ENCODE measurements around the gene DAPK1. TPM values are rescaled to one million over a fixed set of nuclear protein-coding genes. Genes with fewer than 3 reads are reported as not detected.

The DAPK1 gene
- total RNA-seq, 4 donors from 2014 or later: 8.8 to 18.3 (median 9.9) TPM

GRCh38 chr9:87478226-87478992, 19.3 kb upstream of the DAPK1 start:
- intact Hi-C loops (cut with DNase I; ENCODE audit: low total_unique reads): no loop called here
- no peak for TF ChIP-seq POLR2A (IDR thresholded peaks at IDR 0.05)
- no peak for TF ChIP-seq CTCF (IDR thresholded peaks at IDR 0.05)
- WGBS, 2 donors: 90 to 94% methylated on average over 7 of the region's 7 CpGs
- DNase-seq (ENCODE audit: low spot score in 2 of 2): no peak
- no peak overlapping the region for H3K4me3 ChIP-seq (ENCODE audit: low read depth, poor library complexity, severe bottlenecking)

GRCh38 chr9:87479801-87480201, 17.9 kb upstream of the DAPK1 start:
- TF ChIP-seq POLR2A (IDR thresholded peaks at IDR 0.05) (no peak), CTCF (IDR thresholded peaks at IDR 0.05) (no peak)
- intact Hi-C loops (cut with DNase I; ENCODE audit: low total_unique reads): no loop called here
- no peak overlapping the region for H3K4me3 ChIP-seq (ENCODE audit: low read depth, poor library complexity, severe bottlenecking)
- peak in 1 of 2 donors; percentile 41 for DNase-seq (ENCODE audit: low spot score in 2 of 2)
- WGBS, 2 donors: 77 to 82% methylated on average over 4 of the region's 4 CpGs

GRCh38 chr9:87481890-87482855, 15.5 kb upstream of the DAPK1 start:
- 61 to 75% methylated on average over 4 of the region's 4 CpGs for WGBS, 2 donors
- no peak overlapping the region for H3K4me3 ChIP-seq (ENCODE audit: low read depth, poor library complexity, severe bottlenecking)
- DNase-seq (ENCODE audit: low spot score in 2 of 2): no peak
- intact Hi-C loops (cut with DNase I; ENCODE audit: low total_unique reads): no loop called here
- TF ChIP-seq CTCF (IDR thresholded peaks at IDR 0.05) (no peak), POLR2A (IDR thresholded peaks at IDR 0.05) (no peak)

- no peak for TF ChIP-seq POLR2A (IDR thresholded peaks at IDR 0.05)
- TF ChIP-seq CTCF (IDR thresholded peaks at IDR 0.05): no peak
- no peak for DNase-seq (ENCODE audit: low spot score in 2 of 2)
- no peak overlapping the region for H3K4me3 ChIP-seq (ENCODE audit: low read depth, poor library complexity, severe bottlenecking)
- intact Hi-C loops (cut with DNase I; ENCODE audit: low total_unique reads): no loop called here
These were observed 7.4 kb upstream of the DAPK1 start for GRCh38 chr9:87490225-87490624.

- TF ChIP-seq POLR2A (IDR thresholded peaks at IDR 0.05) (no peak), CTCF (IDR thresholded peaks at IDR 0.05) (no peak)
- intact Hi-C loops (cut with DNase I; ENCODE audit: low total_unique reads): no loop called here
- no peak overlapping the region for H3K4me3 ChIP-seq (ENCODE audit: low read depth, poor library complexity, severe bottlenecking)
- DNase-seq (ENCODE audit: low spot score in 2 of 2): no peak
These were observed 6.8 kb upstream of the DAPK1 start for GRCh38 chr9:87490907-87491306.
